HEK293 (cell line): ENCODE results near the gene PEAR1.

ENCODE experiments used
- EGR2 ChIP-seq: fragments of 450-650 bp; formaldehyde crosslinking; IDR thresholded peaks from 2 replicates; pipeline ENCODE4 v1.5.1; 2016; ENCODE audit warnings: low read depth, missing biosample characterization, missing genetic modification characterization
- GLIS2 ChIP-seq: fragments of 450-650 bp; formaldehyde crosslinking; IDR thresholded peaks from 2 replicates; pipeline ENCODE4 v1.5.1; 2016; ENCODE audit warnings: missing biosample characterization, missing genetic modification characterization
- KLF1 ChIP-seq: fragments of 450-650 bp; formaldehyde crosslinking; IDR thresholded peaks from 2 replicates; pipeline ENCODE4 v1.5.1; 2016; ENCODE audit warnings: missing biosample characterization, missing genetic modification characterization
- KLF16 ChIP-seq: fragments of 450-650 bp; formaldehyde crosslinking; IDR thresholded peaks from 2 replicates; pipeline ENCODE4 v1.5.1; 2017; ENCODE audit warnings: missing biosample characterization, missing genetic modification characterization
- OVOL3 ChIP-seq: fragments of 450-650 bp; formaldehyde crosslinking; IDR thresholded peaks from 2 replicates; pipeline ENCODE4 v1.5.1; 2016; ENCODE audit warnings: missing biosample characterization, missing genetic modification characterization
- SP2 ChIP-seq: fragments of 450-650 bp; formaldehyde crosslinking; IDR thresholded peaks from 2 replicates; pipeline ENCODE4 v1.5.1; 2016; ENCODE audit warnings: missing biosample characterization, missing genetic modification characterization
- SP3 ChIP-seq: fragments of 450-650 bp; formaldehyde crosslinking; IDR thresholded peaks from 2 replicates; pipeline ENCODE4 v1.5.1; 2016; ENCODE audit warnings: missing biosample characterization, missing genetic modification characterization
- SP7 ChIP-seq: fragments of 450-650 bp; formaldehyde crosslinking; IDR thresholded peaks from 2 replicates; pipeline ENCODE4 v1.5.1; 2016; ENCODE audit warnings: missing biosample characterization, missing genetic modification characterization
- TCF7L2 ChIP-seq: IDR thresholded peaks from 2 replicates; pipeline ENCODE4 v1.6.1; 2011; ENCODE audit warnings: low read depth, mild to moderate bottlenecking, inconsistent platforms, low read length, moderate library complexity, borderline replicate concordance
- ZBTB17 ChIP-seq: fragments of 450-650 bp; formaldehyde crosslinking; IDR thresholded peaks from 2 replicates; pipeline ENCODE4 v1.5.1; 2016; ENCODE audit warnings: missing biosample characterization, missing genetic modification characterization
- ZBTB20 ChIP-seq: fragments of 450-650 bp; formaldehyde crosslinking; IDR thresholded peaks from 2 replicates; pipeline ENCODE4 v1.5.1; 2016; ENCODE audit warnings: missing biosample characterization, missing genetic modification characterization
- ZBTB48 ChIP-seq: fragments of 450-650 bp; formaldehyde crosslinking; IDR thresholded peaks from 2 replicates; pipeline ENCODE4 v1.5.1; 2016; ENCODE audit warnings: missing biosample characterization, missing genetic modification characterization
- ZBTB7A ChIP-seq: fragments of 450-650 bp; formaldehyde crosslinking; IDR thresholded peaks from 2 replicates; pipeline ENCODE4 v1.5.1; 2016; ENCODE audit warnings: low read depth, missing biosample characterization, missing genetic modification characterization
- ZBTB8A ChIP-seq: fragments of 450-650 bp; formaldehyde crosslinking; IDR thresholded peaks from 2 replicates; pipeline ENCODE4 v1.5.1; 2016; ENCODE audit warnings: missing biosample characterization, missing genetic modification characterization
- ZFP37 ChIP-seq: fragments of 450-650 bp; formaldehyde crosslinking; IDR thresholded peaks from 2 replicates; pipeline ENCODE4 v1.5.1; 2016; ENCODE audit warnings: missing biosample characterization, missing genetic modification characterization
- ZIC2 ChIP-seq: fragments of 450-650 bp; formaldehyde crosslinking; IDR thresholded peaks from 2 replicates; pipeline ENCODE4 v1.5.1; 2016; ENCODE audit warnings: missing biosample characterization, missing genetic modification characterization
- ZNF202 ChIP-seq: fragments of 450-650 bp; formaldehyde crosslinking; IDR thresholded peaks from 2 replicates; pipeline ENCODE4 v1.5.1; 2016; ENCODE audit warnings: missing biosample characterization, missing genetic modification characterization, borderline replicate concordance
- ZNF350 ChIP-seq: fragments of 450-650 bp; formaldehyde crosslinking; IDR thresholded peaks from 2 replicates; pipeline ENCODE4 v1.5.0; 2017; ENCODE audit warnings: missing biosample characterization, mild to moderate bottlenecking, missing genetic modification characterization
- ZNF37A ChIP-seq: fragments of 450-650 bp; IDR thresholded peaks from 2 replicates; pipeline ENCODE4 v1.5.1; 2018; ENCODE audit warnings: missing biosample characterization, missing genetic modification characterization
- ZNF521 ChIP-seq: fragments of 450-650 bp; formaldehyde crosslinking; IDR thresholded peaks from 2 replicates; pipeline ENCODE4 v1.5.1; 2017; ENCODE audit warnings: missing biosample characterization, mild to moderate bottlenecking, missing genetic modification characterization
- ZNF529 ChIP-seq: fragments of 450-650 bp; formaldehyde crosslinking; IDR thresholded peaks from 2 replicates; pipeline ENCODE4 v1.5.1; 2017; ENCODE audit warnings: missing genetic modification characterization, missing biosample characterization; ENCODE audit not compliant: insufficient replicate concordance
- ZNF561 ChIP-seq: fragments of 450-650 bp; IDR thresholded peaks from 2 replicates; pipeline ENCODE4 v1.5.1; 2018; ENCODE audit warnings: missing biosample characterization, missing genetic modification characterization, borderline replicate concordance
- ZNF600 ChIP-seq: fragments of 450-650 bp; formaldehyde crosslinking; IDR thresholded peaks from 2 replicates; pipeline ENCODE4 v1.5.1; 2016; ENCODE audit warnings: missing biosample characterization, missing genetic modification characterization
- ZNF654 ChIP-seq: fragments of 450-650 bp; formaldehyde crosslinking; IDR thresholded peaks from 2 replicates; pipeline ENCODE4 v1.5.1; 2016; ENCODE audit warnings: low read depth, missing biosample characterization, missing genetic modification characterization
- TF ChIP-seq, protein P1 (sequence below): fragments of 450-650 bp; formaldehyde crosslinking; IDR thresholded peaks from 2 replicates; pipeline ENCODE4 v1.5.1; 2016; ENCODE audit warnings: missing biosample characterization, missing genetic modification characterization
- TF ChIP-seq, protein P2 (sequence below): fragments of 450-650 bp; formaldehyde crosslinking; IDR thresholded peaks from 2 replicates; pipeline ENCODE4 v1.5.1; 2016; ENCODE audit warnings: missing biosample characterization, missing genetic modification characterization
- TF ChIP-seq, protein P3 (sequence below): fragments of 450-650 bp; formaldehyde crosslinking; IDR thresholded peaks from 2 replicates; pipeline ENCODE4 v1.5.1; 2016; ENCODE audit warnings: missing biosample characterization, missing genetic modification characterization
- TF ChIP-seq, protein P4 (sequence below): fragments of 450-650 bp; formaldehyde crosslinking; IDR thresholded peaks from 2 replicates; pipeline ENCODE4 v1.5.1; 2016; ENCODE audit warnings: missing biosample characterization, missing genetic modification characterization

The PEAR1 gene

DNA sequence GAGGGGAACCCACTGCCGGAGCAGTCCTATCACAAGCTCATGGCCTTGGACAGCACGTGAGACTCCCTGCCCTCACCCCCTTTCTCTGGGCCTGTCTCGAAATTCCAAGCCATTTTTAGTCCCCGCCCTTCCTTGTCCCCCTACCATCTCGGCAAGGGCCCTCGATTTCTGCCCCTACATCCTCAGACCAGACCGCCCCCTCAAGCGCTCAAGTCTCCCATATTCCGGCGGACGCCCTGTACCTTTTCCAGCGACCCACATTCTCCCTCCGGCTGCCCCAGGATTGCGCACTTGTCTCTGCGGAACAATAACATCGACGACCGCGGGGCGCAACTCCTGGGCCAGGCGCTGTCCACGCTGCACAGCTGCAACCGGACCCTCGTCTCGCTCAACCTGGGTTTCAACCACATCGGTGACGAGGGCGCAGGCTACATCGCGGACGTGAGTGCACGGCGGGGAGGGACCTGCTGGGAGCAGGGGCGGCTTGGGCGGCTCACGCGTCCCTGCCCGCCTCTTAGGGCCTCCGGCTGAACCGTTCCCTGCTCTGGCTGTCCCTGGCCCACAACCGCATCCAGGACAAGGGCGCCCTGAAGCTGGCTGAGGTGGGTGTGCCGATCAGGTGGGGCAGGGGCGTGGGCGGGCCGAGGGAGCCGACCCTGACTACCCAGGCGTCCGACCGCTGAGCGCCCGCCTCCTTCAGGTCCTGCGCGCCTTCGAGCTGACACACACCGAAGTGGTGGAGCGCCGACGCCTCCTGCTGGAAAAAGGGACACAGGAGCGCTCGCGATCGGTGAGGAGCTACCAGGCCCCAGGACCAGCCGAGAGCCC is 33.9 kb downstream of the PEAR1 start (continued):
- TF ChIP-seq, protein P1, sequence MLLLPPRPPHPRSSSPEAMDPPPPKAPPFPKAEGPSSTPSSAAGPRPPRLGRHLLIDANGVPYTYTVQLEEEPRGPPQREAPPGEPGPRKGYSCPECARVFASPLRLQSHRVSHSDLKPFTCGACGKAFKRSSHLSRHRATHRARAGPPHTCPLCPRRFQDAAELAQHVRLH (tag by site-specific recombination), result peak; percentile 85
- TF ChIP-seq GLIS2 (tag by site-specific recombination) (peak; percentile 71), OVOL3 (tag by site-specific recombination) (no peak), ZNF561 (tag by site-specific recombination) (peak; percentile 30; the same call in 1 of the 2 replicates), ZNF529 (tag by site-specific recombination) (no peak), TCF7L2 (no peak), ZNF202 (tag by site-specific recombination) (no peak), ZFP37 (0 out of 2 replicates have a peak, but pooled peaks have one; percentile 51), SP7 (tag by site-specific recombination) (peak; percentile 43), ZNF521 (tag by site-specific recombination) (no peak), ZBTB8A (tag by site-specific recombination) (peak; percentile 65), ZBTB7A (tag by site-specific recombination) (0 out of 2 replicates have a peak, but pooled peaks have one; percentile 52), SP2 (tag by site-specific recombination) (peak; percentile 68), ZNF350 (no peak), ZIC2 (peak; percentile 36; the same call in 1 of the 2 replicates), ZBTB20 (tag by site-specific recombination) (peak; percentile 15; the same call in 1 of the 2 replicates), KLF16 (peak; percentile 54; the same call in 1 of the 2 replicates), ZNF37A (tag by site-specific recombination) (no peak), ZNF600 (tag by site-specific recombination) (peak; percentile 91), ZBTB48 (tag by site-specific recombination) (peak; percentile 61), SP3 (tag by site-specific recombination) (peak; percentile 69), EGR2 (tag by site-specific recombination) (peak; percentile 93), ZNF654 (tag by site-specific recombination) (peak; percentile 82), ZBTB17 (tag by site-specific recombination) (peak; percentile 88), KLF1 (tag by site-specific recombination) (peak; percentile 92)
- TF ChIP-seq, protein P2, sequence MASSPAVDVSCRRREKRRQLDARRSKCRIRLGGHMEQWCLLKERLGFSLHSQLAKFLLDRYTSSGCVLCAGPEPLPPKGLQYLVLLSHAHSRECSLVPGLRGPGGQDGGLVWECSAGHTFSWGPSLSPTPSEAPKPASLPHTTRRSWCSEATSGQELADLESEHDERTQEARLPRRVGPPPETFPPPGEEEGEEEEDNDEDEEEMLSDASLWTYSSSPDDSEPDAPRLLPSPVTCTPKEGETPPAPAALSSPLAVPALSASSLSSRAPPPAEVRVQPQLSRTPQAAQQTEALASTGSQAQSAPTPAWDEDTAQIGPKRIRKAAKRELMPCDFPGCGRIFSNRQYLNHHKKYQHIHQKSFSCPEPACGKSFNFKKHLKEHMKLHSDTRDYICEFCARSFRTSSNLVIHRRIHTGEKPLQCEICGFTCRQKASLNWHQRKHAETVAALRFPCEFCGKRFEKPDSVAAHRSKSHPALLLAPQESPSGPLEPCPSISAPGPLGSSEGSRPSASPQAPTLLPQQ (tag by site-specific recombination), result no peak
- TF ChIP-seq, protein P3, sequence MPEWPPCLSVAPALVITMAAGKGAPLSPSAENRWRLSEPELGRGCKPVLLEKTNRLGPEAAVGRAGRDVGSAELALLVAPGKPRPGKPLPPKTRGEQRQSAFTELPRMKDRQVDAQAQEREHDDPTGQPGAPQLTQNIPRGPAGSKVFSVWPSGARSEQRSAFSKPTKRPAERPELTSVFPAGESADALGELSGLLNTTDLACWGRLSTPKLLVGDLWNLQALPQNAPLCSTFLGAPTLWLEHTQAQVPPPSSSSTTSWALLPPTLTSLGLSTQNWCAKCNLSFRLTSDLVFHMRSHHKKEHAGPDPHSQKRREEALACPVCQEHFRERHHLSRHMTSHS (tag by site-specific recombination), result no peak
- TF ChIP-seq, protein P4, sequence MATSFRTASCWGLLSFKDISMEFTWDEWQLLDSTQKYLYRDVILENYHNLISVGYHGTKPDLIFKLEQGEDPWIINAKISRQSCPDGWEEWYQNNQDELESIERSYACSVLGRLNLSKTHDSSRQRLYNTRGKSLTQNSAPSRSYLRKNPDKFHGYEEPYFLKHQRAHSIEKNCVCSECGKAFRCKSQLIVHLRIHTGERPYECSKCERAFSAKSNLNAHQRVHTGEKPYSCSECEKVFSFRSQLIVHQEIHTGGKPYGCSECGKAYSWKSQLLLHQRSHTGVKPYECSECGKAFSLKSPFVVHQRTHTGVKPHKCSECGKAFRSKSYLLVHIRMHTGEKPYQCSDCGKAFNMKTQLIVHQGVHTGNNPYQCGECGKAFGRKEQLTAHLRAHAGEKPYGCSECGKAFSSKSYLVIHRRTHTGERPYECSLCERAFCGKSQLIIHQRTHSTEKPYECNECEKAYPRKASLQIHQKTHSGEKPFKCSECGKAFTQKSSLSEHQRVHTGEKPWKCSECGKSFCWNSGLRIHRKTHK (tag by site-specific recombination), result no peak
